Retinal pigment epithelial cell (primary cell): ENCODE results near the gene KCNN1.
"Not testable (repeated sequence)": the region's sequence is repeated elsewhere in the genome, so short reads cannot be mapped to it uniquely, and the experiment has no call there.

Experiments used
- DNase-seq: peaks from one replicate; pipeline ENCODE4 v3.0.0-alpha.2; 2010; ENCODE audit warnings: low read depth
- H3K4me3 ChIP-seq: 2 replicates; pipeline ENCODE4 v1.5.1; 2011; ENCODE audit warnings: mild to moderate bottlenecking, low read length, control low read depth, moderate library complexity
- CTCF ChIP-seq: conservative IDR thresholded peaks from 2 replicates; pipeline ENCODE4 v1.5.1; 2011; ENCODE audit warnings: low read depth, low read length, control low read depth, inconsistent platforms

The KCNN1 gene

GRCh38 chr19:18021121-18021755 lies 54.3 kb downstream of the KCNN1 start:
- TF ChIP-seq CTCF, result no peak
- H3K4me3 ChIP-seq, result no peak overlapping the region
- no peak for DNase-seq

- TF ChIP-seq CTCF, result no peak
- no peak for DNase-seq
- H3K4me3 ChIP-seq, result no peak overlapping the region
Measured at GRCh38 chr19:18023622-18024251, 56.8 kb downstream of the KCNN1 start.

GRCh38 chr19:18027151-18027550 lies 60.2 kb downstream of the KCNN1 start:
- no peak for TF ChIP-seq CTCF
- H3K4me3 ChIP-seq, result no peak overlapping the region
- no peak for DNase-seq

GRCh38 chr19:18029617-18030338 lies 62.9 kb downstream of the KCNN1 start:
- TF ChIP-seq CTCF, result no peak
- DNase-seq, result no peak
- H3K4me3 ChIP-seq, result no peak overlapping the region

GRCh38 chr19:18031401-18031800 lies 64.5 kb downstream of the KCNN1 start:
- DNase-seq, H3K4me3 ChIP-seq: not testable (repeated sequence)

- not testable (repeated sequence) for DNase-seq, H3K4me3 ChIP-seq
Measured at GRCh38 chr19:18032102-18032501, 65.2 kb downstream of the KCNN1 start.

GRCh38 chr19:18041054-18041453 lies 74.1 kb downstream of the KCNN1 start:
- no peak for TF ChIP-seq CTCF
- DNase-seq, result no peak

GRCh38 chr19:18043676-18044075 lies 76.8 kb downstream of the KCNN1 start:
- no peak overlapping the region for H3K4me3 ChIP-seq
- DNase-seq, result no peak
- TF ChIP-seq CTCF, result no peak

More at GRCh38 chr19:18041054-18041453, 74.1 kb downstream of the KCNN1 start:
- H3K4me3 ChIP-seq, result no peak overlapping the region
